Measurements from ENCODE around the gene SLC38A6.
"Not testable (repeated sequence)": the region's sequence is repeated elsewhere in the genome, so short reads cannot be mapped to it uniquely, and the experiment has no call there.

SLC38A6 gene

GRCh38 chr14:61090432-61091216 is 109.6 kb downstream of the SLC38A6 start:
- no peak for DNase-seq
- in situ Hi-C loops (cut with HindIII; ENCODE audit: low pct_ligation_motif_present, low pct_unique_long_range_greater_than_20kb, low sequenced_read_pairs), result no loop called here

- in situ Hi-C loops (cut with HindIII; ENCODE audit: low pct_ligation_motif_present, low pct_unique_long_range_greater_than_20kb, low sequenced_read_pairs), result no loop called here
- no peak for DNase-seq
Observed at GRCh38 chr14:61091657-61092273, 110.7 kb downstream of the SLC38A6 start.

- in situ Hi-C loops (cut with HindIII; ENCODE audit: low pct_ligation_motif_present, low pct_unique_long_range_greater_than_20kb, low sequenced_read_pairs); DNase-seq: not testable (repeated sequence)
Observed at GRCh38 chr14:61098096-61098495, 117.1 kb downstream of the SLC38A6 start.

- in situ Hi-C loops (cut with HindIII; ENCODE audit: low pct_ligation_motif_present, low pct_unique_long_range_greater_than_20kb, low sequenced_read_pairs), result no loop called here
- DNase-seq, result no peak
Observed at GRCh38 chr14:61098721-61099120, 117.7 kb downstream of the SLC38A6 start.

- in situ Hi-C loops (cut with HindIII; ENCODE audit: low pct_ligation_motif_present, low pct_unique_long_range_greater_than_20kb, low sequenced_read_pairs), result no loop called here
- no peak for DNase-seq
Observed at GRCh38 chr14:61099216-61099835, 118.3 kb downstream of the SLC38A6 start.

GRCh38 chr14:61101803-61102548 is 120.9 kb downstream of the SLC38A6 start:
- in situ Hi-C loops (cut with HindIII; ENCODE audit: low pct_ligation_motif_present, low pct_unique_long_range_greater_than_20kb, low sequenced_read_pairs), result no loop called here

More at GRCh38 chr14:61101803-61102548, 120.9 kb downstream of the SLC38A6 start:
- DNase-seq, result no peak
